Stimulated activated naive CD8-positive, alpha-beta T cell treated with anti-CD3 and anti-CD28 coated beads, Interleukin-15, Interleukin-2, amounts not matched to agents 100 U/mL and 50 U/mL, for 24 hours (primary cell): ENCODE data around the gene MAFB.

Source experiments
- ATAC-seq: fragments of 150-1000 bp; cut with Tn5 transposase; one replicate; pipeline ENCODE4 v1.10.0; 2021
- DNase-seq: peaks from one replicate; pipeline ENCODE4 v3.0.0; 2021

Gene MAFB

DNA sequence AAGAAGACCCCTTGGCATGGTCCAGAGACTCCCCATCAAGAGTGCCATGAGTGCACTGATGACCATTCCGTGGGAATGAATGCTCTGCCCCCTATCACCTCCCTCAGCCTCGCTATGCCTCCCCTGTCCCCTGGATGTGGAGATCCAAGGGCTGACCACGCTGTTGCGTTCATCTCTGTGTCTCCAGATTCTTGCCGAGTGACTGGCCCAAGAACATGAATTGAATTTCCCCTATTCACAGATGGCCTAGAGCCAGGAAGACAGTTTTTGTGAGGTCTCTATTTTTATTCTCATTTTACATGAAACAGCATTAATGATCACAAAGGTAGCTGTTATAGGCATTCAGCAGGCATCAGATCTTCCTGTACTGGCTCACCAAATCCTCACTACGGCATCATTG, 33.6 kb downstream of the MAFB start:
- no peak for DNase-seq
- ATAC-seq, result no peak

DNA sequence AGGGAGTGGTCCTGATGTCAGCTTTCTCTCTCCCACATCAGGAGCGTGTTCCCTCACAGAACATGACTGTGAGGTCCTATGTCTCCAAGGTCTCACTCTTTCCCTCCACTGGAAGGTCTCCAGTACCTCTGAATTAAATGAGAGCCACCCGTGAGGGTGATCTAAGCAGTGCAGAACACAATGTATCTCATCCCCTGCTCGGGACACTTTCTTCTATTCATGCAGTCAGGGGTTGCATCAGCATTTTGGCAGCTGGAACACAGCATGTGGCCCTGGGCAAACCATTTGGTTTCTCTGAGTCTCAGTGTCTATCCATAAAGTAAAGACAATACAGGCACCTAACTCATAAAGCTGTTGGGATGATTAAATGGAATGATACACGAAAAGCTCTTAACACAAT, 34.2 kb downstream of the MAFB start:
- ATAC-seq (no peak), DNase-seq (no peak)

DNA sequence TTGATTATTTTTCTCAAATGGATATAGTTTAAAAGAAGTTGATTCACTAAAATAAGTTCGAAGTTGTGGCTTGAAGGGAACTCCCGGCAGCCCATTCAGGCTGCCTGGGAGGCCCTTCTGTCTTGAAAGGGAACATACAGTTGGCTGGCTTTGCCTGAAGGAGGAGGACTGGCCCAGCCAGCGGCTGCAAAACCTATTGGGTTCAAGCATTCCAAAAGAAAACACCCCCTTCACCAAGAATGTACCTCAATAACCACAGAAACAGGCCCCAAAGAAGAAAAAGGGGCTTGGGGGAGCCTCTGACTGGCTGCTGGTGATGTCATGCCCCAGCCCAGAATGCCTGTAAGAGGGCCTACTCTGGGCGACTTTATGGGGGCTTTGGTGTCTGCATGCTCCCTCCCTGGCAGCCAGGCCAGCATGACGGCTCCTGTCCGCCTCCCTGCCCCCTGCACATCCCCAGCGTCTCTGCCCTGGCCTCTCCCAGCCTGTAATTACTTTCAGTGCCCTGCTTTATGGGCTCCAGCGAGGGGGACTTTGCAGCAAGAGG, 36.5 kb downstream of the MAFB start:
- ATAC-seq (no peak), DNase-seq (no peak)

GRCh38 chr20:40651151-40651550, 37.9 kb downstream of the MAFB start:
- ATAC-seq, result no peak
- DNase-seq, result no peak

- DNase-seq (no peak), ATAC-seq (no peak)
These were observed 38.3 kb downstream of the MAFB start for GRCh38 chr20:40650707-40651106.

- ATAC-seq (no peak), DNase-seq (no peak)
These were observed 40.6 kb downstream of the MAFB start for GRCh38 chr20:40648210-40649072.

GRCh38 chr20:40646813-40647212, 42.2 kb downstream of the MAFB start:
- DNase-seq (no peak), ATAC-seq (no peak)

GRCh38 chr20:40646361-40646760, 42.7 kb downstream of the MAFB start:
- DNase-seq, result no peak
- no peak for ATAC-seq

- no peak for DNase-seq
- ATAC-seq, result no peak
These were observed 44.2 kb downstream of the MAFB start for GRCh38 chr20:40644863-40645262.

GRCh38 chr20:40643891-40644290, 45.1 kb downstream of the MAFB start:
- ATAC-seq (no peak), DNase-seq (no peak)

DNA sequence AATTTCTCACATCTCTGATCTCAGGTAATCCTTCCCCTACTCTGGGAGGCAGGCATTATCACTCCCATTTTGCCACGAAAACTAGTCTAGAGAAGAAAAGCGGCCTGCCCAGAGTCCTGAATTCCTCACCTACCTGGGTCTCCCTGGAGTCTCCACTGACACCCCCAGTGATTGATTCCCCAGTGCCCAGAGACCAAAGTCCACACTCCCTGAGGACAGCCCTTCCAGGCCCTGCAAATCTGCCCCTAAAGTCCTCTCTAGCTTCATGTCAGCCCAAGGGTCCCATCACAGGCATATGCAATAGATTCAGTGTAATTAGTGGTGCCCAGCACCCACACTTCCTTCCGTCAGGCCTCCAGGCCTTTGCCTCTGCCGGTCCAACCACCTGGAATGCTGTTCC, 47.2 kb downstream of the MAFB start:
- DNase-seq (no peak), ATAC-seq (no peak)

GRCh38 chr20:40641202-40641601, 47.8 kb downstream of the MAFB start:
- DNase-seq (no peak), ATAC-seq (no peak)

DNA sequence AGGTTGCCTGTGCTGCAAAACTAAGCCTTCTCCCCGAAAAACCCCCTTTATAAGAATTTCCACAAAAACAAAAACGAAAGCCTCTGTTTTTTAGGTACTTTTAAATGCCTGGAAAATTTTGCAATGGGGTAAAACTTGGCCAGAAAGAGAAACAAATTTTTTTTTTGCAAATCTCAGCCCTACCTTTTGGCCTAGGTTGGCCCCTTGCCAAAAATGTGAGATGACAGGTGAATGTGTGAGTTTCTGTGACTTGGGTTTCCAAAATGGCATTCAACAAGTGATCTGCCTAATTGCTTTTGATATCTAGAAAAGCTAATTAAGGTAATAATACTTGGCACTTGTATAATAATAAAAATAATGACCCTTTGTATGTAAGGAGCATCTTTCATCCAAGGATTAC, 48.4 kb downstream of the MAFB start:
- DNase-seq (no peak), ATAC-seq (no peak)

DNA sequence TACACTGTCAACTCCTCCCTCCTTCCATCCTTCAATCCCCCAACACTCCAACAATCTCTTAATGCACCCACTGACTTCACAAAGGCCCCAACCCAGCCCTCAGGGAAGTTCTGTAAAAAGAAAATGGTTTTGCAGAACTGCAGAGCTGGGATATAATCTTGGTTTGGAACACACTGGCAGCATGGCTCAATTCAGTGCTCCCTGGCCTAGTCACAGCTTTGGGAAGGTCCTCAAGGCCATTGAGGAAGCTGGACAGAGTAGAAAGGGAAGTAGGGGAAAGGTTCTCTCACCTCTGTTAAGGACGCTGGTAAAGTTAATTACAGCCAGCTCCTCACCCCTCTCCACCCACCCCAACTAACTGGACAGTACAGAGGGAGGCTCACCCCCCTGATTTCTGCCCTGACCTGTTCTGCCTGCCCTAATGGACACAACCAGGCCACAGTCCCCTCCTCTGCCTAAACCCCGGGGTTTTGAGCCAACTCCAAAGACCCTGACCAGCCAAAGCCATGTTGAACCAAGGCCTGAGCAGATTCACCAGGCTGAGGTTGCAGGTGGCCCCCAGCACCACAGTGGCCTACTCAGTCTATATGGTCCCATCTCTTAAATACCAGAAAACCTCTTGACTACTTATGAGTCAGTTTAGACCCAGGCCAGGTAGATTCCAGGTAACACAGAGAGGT, 49.2 kb downstream of the MAFB start:
- DNase-seq, result no peak

GRCh38 chr20:40639132-40639531, 49.9 kb downstream of the MAFB start:
- ATAC-seq, result no peak

More for the DNA sequence above, 49.2 kb downstream of the MAFB start:
- ATAC-seq, result no peak

GRCh38 chr20:40638414-40638813, 50.6 kb downstream of the MAFB start:
- DNase-seq, result no peak
- ATAC-seq, result no peak

More at GRCh38 chr20:40639132-40639531, 49.9 kb downstream of the MAFB start:
- DNase-seq, result no peak

DNA sequence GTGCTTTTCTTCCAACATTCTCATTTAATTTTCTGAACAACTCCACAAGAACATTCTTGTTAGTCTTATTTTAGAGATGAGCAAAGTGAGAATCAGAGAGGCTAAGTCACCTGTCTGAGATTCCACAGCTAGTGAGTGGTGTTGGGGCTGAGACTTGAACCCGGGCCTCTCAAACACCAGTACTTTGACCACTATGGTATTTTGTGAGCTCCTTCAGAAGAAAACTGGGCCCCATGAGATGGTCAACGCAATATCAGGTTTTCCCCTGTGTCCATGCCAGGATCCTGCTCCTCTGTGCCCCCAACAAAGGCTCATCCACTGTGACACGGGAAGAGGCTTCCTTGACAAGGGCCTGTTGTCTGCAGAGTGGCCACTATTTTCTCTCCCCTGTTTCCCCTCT, 51.9 kb downstream of the MAFB start:
- no peak for DNase-seq
- ATAC-seq, result no peak

GRCh38 chr20:40636486-40636885, 52.5 kb downstream of the MAFB start:
- ATAC-seq (no peak), DNase-seq (no peak)

- no peak for ATAC-seq
- DNase-seq, result no peak
These were observed 53.1 kb downstream of the MAFB start for GRCh38 chr20:40635971-40636370.
